ENCODE data around the gene FBXO41. TPM values are rescaled to one million over a fixed set of nuclear protein-coding genes. Genes with fewer than 3 reads are reported as not detected.

The FBXO41 gene
- total RNA-seq, 3 donors from 2014 or later (not counting 1 experiment from before 2014, with no cell fraction given) = 11.5 to 16.4 (median 13.8) TPM

- no peak for ATAC-seq
- no peak overlapping the region for H3K27ac Mint-ChIP-seq
- Histone ChIP-seq H3K36me3 (ENCODE audit: control insufficient read depth, insufficient read depth, low read length) (no peaks in the 10 kb centered on the region), H3K9me3 (ENCODE audit: control insufficient read depth, insufficient read depth, low read length) (no peaks in the 10 kb centered on the region), H3K27me3 (ENCODE audit: control insufficient read depth, insufficient read depth, low read length) (peaks cover 2% of the 10 kb centered on the region), H3K4me1 (ENCODE audit: control insufficient read depth, insufficient read depth, low read length) (peaks cover 21% of the 10 kb centered on the region), H3K27ac (ENCODE audit: low read length) (no peak overlapping the region), H3K4me3 (ENCODE audit: low read length) (no peak overlapping the region)
- DNase-seq = no peak
- H3K36me3 Mint-ChIP-seq = no peaks in the 10 kb centered on the region
- peaks cover 17 to 26% of the 10 kb centered on the region in 2 donors for H3K4me1 Mint-ChIP-seq
- no peak for TF ChIP-seq CTCF (IDR thresholded peaks at IDR 0.05)
- intact Hi-C loops (cut with micrococcal nuclease) = loop anchor here (5.0 kb wide), 1 partner anchor 82 kb away; the partner anchor contains the start of gene EGR4
- H3K9me3 Mint-ChIP-seq = no peaks in the 10 kb centered on the region
- 93% methylated on average over 5 of the region's 6 CpGs for WGBS (ENCODE audit: insufficient coverage)
- no peak overlapping the region for H3K4me3 Mint-ChIP-seq
- peaks cover 14 to 20% of the 10 kb centered on the region in 2 donors for H3K27me3 Mint-ChIP-seq (ENCODE audit: low read depth in 2 of 2)
These were observed 73.6 kb downstream of the FBXO41 start for GRCh38 chr2:73210696-73211095.

GRCh38 chr2:73210019-73210418 lies 74.3 kb downstream of the FBXO41 start:
- ATAC-seq (no peak), DNase-seq (no peak)
- Histone ChIP-seq H3K36me3 (ENCODE audit: control insufficient read depth, insufficient read depth, low read length) (no peaks in the 10 kb centered on the region), H3K9me3 (ENCODE audit: control insufficient read depth, insufficient read depth, low read length) (no peaks in the 10 kb centered on the region), H3K27me3 (ENCODE audit: control insufficient read depth, insufficient read depth, low read length) (peaks cover 2% of the 10 kb centered on the region), H3K4me1 (ENCODE audit: control insufficient read depth, insufficient read depth, low read length) (peaks cover 21% of the 10 kb centered on the region), H3K4me3 (ENCODE audit: low read length) (no peak overlapping the region), H3K27ac (ENCODE audit: low read length) (no peak overlapping the region)
- Mint-ChIP-seq H3K27ac (no peak overlapping the region), H3K36me3 (no peaks in the 10 kb centered on the region), H3K9me3 (no peaks in the 10 kb centered on the region), H3K4me3 (no peak overlapping the region), H3K4me1 (peaks cover 17 to 19% of the 10 kb centered on the region in 2 donors), H3K27me3 (ENCODE audit: low read depth in 2 of 2) (peaks cover 16 to 21% of the 10 kb centered on the region in 2 donors)
- WGBS (ENCODE audit: insufficient coverage) = 89% methylated on average over 4 of the region's 4 CpGs
- intact Hi-C loops (cut with micrococcal nuclease) = loop anchor here (5.0 kb wide), 1 partner anchor 82 kb away; the partner anchor contains the start of gene EGR4
- TF ChIP-seq CTCF (IDR thresholded peaks at IDR 0.05) = no peak

GRCh38 chr2:73208258-73208657 lies 76.0 kb downstream of the FBXO41 start:
- Histone ChIP-seq H3K27ac (ENCODE audit: low read length) (no peak overlapping the region), H3K27me3 (ENCODE audit: control insufficient read depth, insufficient read depth, low read length) (peaks cover 11% of the 10 kb centered on the region), H3K4me3 (ENCODE audit: low read length) (no peak overlapping the region), H3K36me3 (ENCODE audit: control insufficient read depth, insufficient read depth, low read length) (no peaks in the 10 kb centered on the region), H3K9me3 (ENCODE audit: control insufficient read depth, insufficient read depth, low read length) (no peaks in the 10 kb centered on the region), H3K4me1 (ENCODE audit: control insufficient read depth, insufficient read depth, low read length) (peaks cover 8% of the 10 kb centered on the region)
- Mint-ChIP-seq H3K4me1 (peaks cover 1% of the 10 kb centered on the region in 2 donors), H3K27me3 (ENCODE audit: low read depth in 2 of 2) (peaks cover 27 to 36% of the 10 kb centered on the region in 2 donors), H3K4me3 (no peak overlapping the region), H3K9me3 (no peaks in the 10 kb centered on the region), H3K36me3 (no peaks in the 10 kb centered on the region), H3K27ac (no peak overlapping the region)
- DNase-seq = no peak
- TF ChIP-seq CTCF (IDR thresholded peaks at IDR 0.05) = no peak
- no peak for ATAC-seq
- intact Hi-C loops (cut with micrococcal nuclease) = no loop called here
- 88% methylated on average over 3 of the region's 3 CpGs for WGBS (ENCODE audit: insufficient coverage)

GRCh38 chr2:73205611-73206010 lies 78.7 kb downstream of the FBXO41 start:
- intact Hi-C loops (cut with micrococcal nuclease) = no loop called here
- Histone ChIP-seq H3K9me3 (ENCODE audit: control insufficient read depth, insufficient read depth, low read length) (no peaks in the 10 kb centered on the region), H3K27me3 (ENCODE audit: control insufficient read depth, insufficient read depth, low read length) (peaks cover 22% of the 10 kb centered on the region), H3K4me1 (ENCODE audit: control insufficient read depth, insufficient read depth, low read length) (peaks cover 12% of the 10 kb centered on the region), H3K27ac (ENCODE audit: low read length) (no peak overlapping the region), H3K4me3 (ENCODE audit: low read length) (no peak overlapping the region), H3K36me3 (ENCODE audit: control insufficient read depth, insufficient read depth, low read length) (no peaks in the 10 kb centered on the region)
- ATAC-seq = no peak
- Mint-ChIP-seq H3K27me3 (ENCODE audit: low read depth in 2 of 2) (peaks cover 35 to 48% of the 10 kb centered on the region in 2 donors), H3K9me3 (no peaks in the 10 kb centered on the region), H3K4me3 (no peak overlapping the region), H3K4me1 (no peaks in the 10 kb centered on the region), H3K36me3 (no peaks in the 10 kb centered on the region), H3K27ac (no peak overlapping the region)
- no peak for TF ChIP-seq CTCF (IDR thresholded peaks at IDR 0.05)
- no peak for DNase-seq
- WGBS (ENCODE audit: insufficient coverage) = 88% methylated on average over 6 of the region's 6 CpGs
